Nephron (organoid): ENCODE data around the gene BACH2.

Source experiments
- H3K27ac Mint-ChIP-seq, 3 experiments: 2 replicates each; pipeline ENCODE4 v1.8.0; 2020; ENCODE audit warnings: mixed read lengths in 3 of 3, mild to moderate bottlenecking in 2 of 3, moderate library complexity in 1 of 3
- H3K27me3 Mint-ChIP-seq: 2 replicates; pipeline ENCODE4 v1.8.0; 2021; ENCODE audit warnings: low read depth, mild to moderate bottlenecking, moderate library complexity, mixed read lengths
- H3K36me3 Mint-ChIP-seq: 2 replicates; pipeline ENCODE4 v1.8.0; 2020; ENCODE audit warnings: low read depth, mixed read lengths
- H3K4me1 Mint-ChIP-seq: 2 replicates; pipeline ENCODE4 v1.8.0; 2020; ENCODE audit warnings: mixed read lengths
- H3K4me3 Mint-ChIP-seq, 3 experiments: 2 replicates each; pipeline ENCODE4 v1.8.0; 2020; ENCODE audit warnings: mild to moderate bottlenecking in 3 of 3, mixed read lengths in 3 of 3, moderate library complexity in 2 of 3
- H3K9me3 Mint-ChIP-seq: 2 replicates; pipeline ENCODE4 v1.8.0; 2020; ENCODE audit warnings: mixed read lengths
- TF ChIP-seq, protein P1 (sequence below), 3 experiments: fragments of 200-600 bp; sonication (generic); IDR thresholded peaks; one replicate each; pipeline ENCODE4 v1.5.0; 2021; ENCODE audit warnings: antibody characterized with exemption in 3 of 3; ENCODE audit not compliant: unreplicated experiment in 3 of 3

The BACH2 gene

GRCh38 chr6:89888871-89889270, 407.8 kb downstream of the BACH2 start:
- Mint-ChIP-seq H3K27me3 (peaks cover 24% of the 10 kb centered on the region), H3K9me3 (no peaks in the 10 kb centered on the region), H3K4me1 (no peaks in the 10 kb centered on the region), H3K27ac (no peak overlapping the region), H3K4me3 (no peak overlapping the region), H3K36me3 (no peaks in the 10 kb centered on the region)
- TF ChIP-seq, protein P1, sequence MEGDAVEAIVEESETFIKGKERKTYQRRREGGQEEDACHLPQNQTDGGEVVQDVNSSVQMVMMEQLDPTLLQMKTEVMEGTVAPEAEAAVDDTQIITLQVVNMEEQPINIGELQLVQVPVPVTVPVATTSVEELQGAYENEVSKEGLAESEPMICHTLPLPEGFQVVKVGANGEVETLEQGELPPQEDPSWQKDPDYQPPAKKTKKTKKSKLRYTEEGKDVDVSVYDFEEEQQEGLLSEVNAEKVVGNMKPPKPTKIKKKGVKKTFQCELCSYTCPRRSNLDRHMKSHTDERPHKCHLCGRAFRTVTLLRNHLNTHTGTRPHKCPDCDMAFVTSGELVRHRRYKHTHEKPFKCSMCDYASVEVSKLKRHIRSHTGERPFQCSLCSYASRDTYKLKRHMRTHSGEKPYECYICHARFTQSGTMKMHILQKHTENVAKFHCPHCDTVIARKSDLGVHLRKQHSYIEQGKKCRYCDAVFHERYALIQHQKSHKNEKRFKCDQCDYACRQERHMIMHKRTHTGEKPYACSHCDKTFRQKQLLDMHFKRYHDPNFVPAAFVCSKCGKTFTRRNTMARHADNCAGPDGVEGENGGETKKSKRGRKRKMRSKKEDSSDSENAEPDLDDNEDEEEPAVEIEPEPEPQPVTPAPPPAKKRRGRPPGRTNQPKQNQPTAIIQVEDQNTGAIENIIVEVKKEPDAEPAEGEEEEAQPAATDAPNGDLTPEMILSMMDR (IDR thresholded peaks at IDR 0.05; ENCODE audit: unreplicated experiment in 3 of 3), result no peak

GRCh38 chr6:89888138-89888514, 408.5 kb downstream of the BACH2 start:
- Mint-ChIP-seq H3K9me3 (no peaks in the 10 kb centered on the region), H3K27me3 (peaks cover 17% of the 10 kb centered on the region), H3K4me3 (no peak overlapping the region), H3K4me1 (no peaks in the 10 kb centered on the region), H3K36me3 (no peaks in the 10 kb centered on the region), H3K27ac (no peak overlapping the region)
- TF ChIP-seq, protein P1 (IDR thresholded peaks at IDR 0.05; ENCODE audit: unreplicated experiment in 3 of 3), result no peak

DNA sequence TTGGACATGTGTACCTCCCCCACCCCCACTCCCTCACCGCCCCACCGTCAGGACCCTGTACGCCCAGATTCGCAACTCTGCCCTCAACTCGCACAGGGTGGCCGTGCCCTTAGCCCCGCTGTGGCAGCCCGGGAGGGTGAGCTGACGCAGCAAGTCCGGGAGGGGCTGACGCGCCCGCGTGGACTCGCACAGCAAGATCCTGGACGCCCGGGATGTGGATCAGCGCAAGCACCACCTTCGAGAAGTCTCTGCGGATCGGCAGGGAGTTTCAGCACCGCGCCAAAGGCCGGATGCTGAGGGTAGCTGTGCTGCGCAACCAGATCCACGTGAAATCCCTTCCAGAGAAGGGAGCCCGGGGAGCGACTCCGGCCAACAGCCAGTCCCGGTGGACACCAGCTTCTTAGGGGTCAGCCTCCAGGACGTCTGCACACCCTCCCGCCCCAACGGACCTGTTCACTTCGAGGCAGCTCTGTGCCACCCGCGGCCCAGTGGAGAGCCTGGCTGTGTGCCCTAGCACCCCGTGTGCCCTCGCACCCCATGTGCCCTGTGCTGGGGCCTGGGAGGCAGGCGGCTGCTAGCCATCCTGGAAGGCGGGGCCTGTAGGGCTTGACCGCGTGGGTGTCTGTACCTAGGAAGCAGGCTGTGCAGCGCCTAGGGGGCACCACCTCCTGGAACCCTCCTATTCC, 409.0 kb downstream of the BACH2 start:
- no peaks in the 10 kb centered on the region for H3K9me3 Mint-ChIP-seq
- H3K27ac Mint-ChIP-seq, result no peak overlapping the region
- peaks cover 17% of the 10 kb centered on the region for H3K27me3 Mint-ChIP-seq
- H3K4me1 Mint-ChIP-seq, result no peaks in the 10 kb centered on the region
- TF ChIP-seq, protein P1 (IDR thresholded peaks at IDR 0.05; ENCODE audit: unreplicated experiment in 3 of 3), result no peak
- no peak overlapping the region for H3K4me3 Mint-ChIP-seq
- no peaks in the 10 kb centered on the region for H3K36me3 Mint-ChIP-seq

- Mint-ChIP-seq H3K27me3 (peaks cover 13% of the 10 kb centered on the region), H3K4me1 (no peaks in the 10 kb centered on the region), H3K4me3 (no peak overlapping the region), H3K36me3 (no peaks in the 10 kb centered on the region), H3K27ac (no peak overlapping the region), H3K9me3 (no peaks in the 10 kb centered on the region)
- TF ChIP-seq, protein P1 (IDR thresholded peaks at IDR 0.05; ENCODE audit: unreplicated experiment in 3 of 3), result no peak
Observed at GRCh38 chr6:89886378-89887120, 410.1 kb downstream of the BACH2 start.
